ENCODE measurements around the gene CPNE4.

GRCh38 chr3:131747466-131747865, 287.3 kb downstream of the CPNE4 start:
- TF ChIP-seq CTCF (IDR thresholded peaks at IDR 0.05): no peak
- no peak for TF ChIP-seq POLR2A (IDR thresholded peaks at IDR 0.05)
